ENCODE measurements around the gene WRAP53. TPM values are rescaled to one million over a fixed set of nuclear protein-coding genes. Genes with fewer than 3 reads are reported as not detected.

The WRAP53 gene
- polyA plus RNA-seq, 3 donors = 15.3 to 21.3 (median 17.0) TPM

DNA sequence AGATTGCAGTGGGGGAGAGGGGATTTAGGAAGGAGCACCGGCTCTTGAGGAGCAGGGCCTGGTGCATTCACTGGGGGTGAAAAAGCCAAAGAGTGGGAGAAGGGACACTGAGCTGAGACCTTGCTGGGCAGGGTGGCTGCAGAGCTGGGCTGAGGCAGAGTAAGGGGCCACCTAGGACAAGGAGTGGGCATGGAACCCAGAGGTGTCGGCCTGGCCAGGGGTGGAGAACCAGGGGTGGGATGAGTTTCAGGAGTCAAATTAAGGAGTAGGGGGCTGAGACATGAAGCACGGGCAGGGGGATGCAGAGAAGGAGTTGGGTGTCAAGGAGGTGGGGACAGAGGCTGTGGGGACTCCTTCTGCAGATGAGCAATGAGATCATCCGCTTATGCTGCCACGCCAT, 49.3 kb downstream of the WRAP53 start:
- DNase-seq = no peak

DNA sequence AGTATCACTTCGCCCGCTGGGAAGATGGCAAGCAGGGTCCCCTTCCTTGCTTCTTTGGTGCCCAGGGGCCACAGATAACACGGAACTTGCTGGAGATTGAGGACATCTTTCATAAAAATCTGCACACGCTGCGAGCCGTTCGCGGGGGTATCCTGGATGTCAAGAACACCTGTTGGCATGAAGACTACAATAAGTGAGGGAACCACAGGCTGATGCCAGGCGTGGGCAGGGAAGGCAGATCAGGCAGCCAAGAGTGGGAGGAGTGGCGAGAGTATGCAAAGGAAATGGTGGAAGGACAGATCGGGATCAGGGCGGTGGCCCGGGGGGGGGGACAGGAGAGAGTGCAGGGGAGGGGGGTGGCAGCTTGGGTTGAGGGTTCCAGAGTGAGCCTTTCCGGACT, 51.5 kb downstream of the WRAP53 start:
- no peak for DNase-seq

DNA sequence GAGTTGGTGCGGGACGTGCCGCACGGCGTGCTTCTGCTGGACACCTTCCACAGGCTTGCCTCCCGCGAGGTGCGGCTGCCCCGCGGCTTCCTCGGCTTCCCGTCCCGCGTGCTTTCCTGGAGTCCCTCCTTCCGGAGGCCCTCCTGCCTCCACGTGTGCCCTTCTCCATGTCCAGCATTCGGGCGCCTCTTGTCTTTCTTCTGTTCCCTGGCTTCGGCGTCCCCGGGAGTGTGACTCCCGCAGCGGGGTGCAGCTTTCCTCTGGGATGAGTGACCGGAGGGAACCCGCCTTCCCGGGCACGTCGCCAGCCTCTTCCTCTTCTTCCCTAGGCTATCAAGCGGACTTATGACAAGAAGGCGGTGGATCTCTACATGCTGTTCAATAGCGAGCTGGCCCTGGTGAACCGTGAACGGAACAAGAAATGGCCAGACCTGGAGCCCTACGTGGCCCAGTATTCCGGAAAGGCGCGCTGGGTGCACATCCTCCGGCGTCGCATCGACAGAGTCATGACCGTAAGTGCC, 52.3 kb downstream of the WRAP53 start:
- no peak for DNase-seq

- no peak for DNase-seq
Observed at GRCh38 chr17:7742729-7743128, 54.5 kb downstream of the WRAP53 start.

DNA sequence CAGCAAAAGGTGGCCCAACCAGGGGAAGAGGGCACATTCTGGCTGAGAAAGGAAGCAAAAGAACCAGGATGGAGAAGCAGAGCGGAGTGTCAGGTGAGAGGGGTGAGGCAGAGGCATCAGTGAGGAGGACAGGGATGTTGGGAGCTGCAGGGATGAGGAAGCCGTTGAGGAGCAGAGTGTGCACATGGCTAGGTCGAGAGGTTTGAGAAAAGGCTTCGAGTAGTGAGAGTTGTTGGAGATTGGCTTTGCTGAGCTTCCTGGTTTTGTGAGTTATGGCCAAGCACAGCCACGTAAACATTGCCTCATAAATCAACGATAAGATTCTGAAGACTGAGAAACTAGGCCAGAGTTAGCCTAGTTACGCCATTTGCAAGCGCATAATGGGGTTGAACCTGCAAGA, 56.1 kb downstream of the WRAP53 start:
- DNase-seq = peak; percentile 16

DNA sequence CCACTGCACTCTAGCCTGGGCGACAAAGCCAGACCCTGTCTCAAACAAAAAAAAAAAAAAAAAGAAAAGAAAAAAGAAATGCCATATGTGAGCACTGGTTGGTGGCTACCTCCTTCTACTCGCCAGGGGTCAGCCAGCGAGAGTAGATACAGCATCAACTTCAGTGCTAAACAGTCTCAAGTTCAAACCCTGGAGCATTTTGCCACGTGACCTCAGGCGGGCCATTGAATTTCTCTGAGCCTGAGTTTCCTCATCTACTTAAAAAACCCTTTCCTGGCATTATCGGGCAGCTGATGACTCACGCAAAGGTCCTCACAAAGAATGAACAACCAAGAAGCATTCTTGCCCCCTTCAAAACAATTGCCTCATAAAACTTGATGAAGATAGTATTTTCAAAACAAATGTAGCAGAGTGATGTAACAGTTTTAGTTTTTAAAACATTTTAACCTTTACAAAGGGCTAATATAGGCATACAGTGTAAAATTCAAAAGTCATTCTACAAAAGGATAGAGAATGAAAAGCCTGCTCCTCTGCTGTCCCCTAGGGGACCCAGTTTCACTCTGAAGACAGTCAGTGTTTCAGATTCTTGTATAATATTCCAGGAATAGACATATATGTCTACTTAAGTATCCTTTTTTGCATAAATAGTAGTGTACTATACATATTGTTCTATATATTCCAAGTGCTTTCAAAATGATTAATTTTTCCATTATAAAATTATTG, 57.6 kb downstream of the WRAP53 start:
- DNase-seq = no peak

DNA sequence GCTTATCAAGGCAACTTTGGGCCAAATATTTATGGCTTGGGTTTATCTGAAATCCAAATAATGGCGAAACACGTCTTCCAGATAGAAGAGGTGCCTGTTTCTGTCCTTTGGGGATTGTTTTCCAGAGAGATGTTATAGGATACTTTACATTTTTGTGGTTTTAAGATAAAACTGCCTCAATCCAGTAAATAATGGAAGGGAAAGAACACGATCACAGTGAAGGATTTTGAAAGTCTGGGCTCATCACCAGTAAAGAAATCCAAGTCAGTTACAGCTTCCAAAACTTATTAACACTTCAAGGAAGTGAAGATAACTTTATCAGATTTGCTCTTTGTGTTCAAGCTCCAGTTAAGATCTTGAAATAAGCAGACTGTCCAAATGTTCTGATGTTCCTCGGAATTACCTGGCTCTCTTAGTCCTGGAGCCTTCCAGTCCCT, 59.4 kb downstream of the WRAP53 start:
- no peak for DNase-seq

DNA sequence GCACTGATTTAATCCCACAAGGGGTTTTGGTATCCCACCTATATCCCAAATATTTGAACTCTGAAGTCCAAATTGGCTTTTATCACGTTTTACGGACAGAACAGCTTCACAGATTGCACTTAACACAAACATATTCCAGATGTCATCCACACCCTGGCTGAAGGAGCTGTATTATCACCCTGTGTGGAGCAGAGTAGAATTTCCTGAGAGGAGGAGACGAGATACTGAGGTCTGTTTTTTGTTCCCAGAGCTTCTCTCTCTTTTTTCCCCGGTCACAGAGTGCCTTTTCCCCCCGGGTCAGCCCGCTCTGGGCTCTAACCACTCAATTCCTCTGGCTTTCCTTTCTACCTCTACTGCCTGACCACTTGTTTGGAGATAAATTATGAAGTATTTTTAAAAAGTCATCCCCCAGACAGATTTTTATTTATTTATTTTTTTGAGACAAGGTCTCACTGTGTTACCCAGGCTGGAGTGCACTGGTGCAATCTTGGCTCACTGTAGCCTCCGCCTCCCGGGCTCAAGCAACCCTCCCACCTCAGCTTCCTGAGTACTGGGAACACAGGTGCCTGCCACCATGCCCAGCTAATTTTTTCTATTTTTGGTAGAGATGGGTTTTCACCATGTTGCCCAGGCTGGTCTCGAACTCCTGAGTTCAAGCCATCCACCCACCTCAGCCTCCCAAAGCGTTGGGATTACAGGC, 59.9 kb downstream of the WRAP53 start:
- DNase-seq = no peak

GRCh38 chr17:7750321-7750821, 62.1 kb downstream of the WRAP53 start:
- DNase-seq = no peak

Other genes starting within 250 kb of the WRAP53 start
- gene FGF11, start 249.0 kb upstream of the WRAP53 start, polyA plus RNA-seq (ENCODE audit: insufficient read length in 3 of 3) = 1 to 10 TPM; 5.9 to 6.7 (median 6.0) TPM
- gene CHRNB1, start 243.4 kb upstream of the WRAP53 start, polyA plus RNA-seq (ENCODE audit: insufficient read length in 3 of 3) = 10 to 100 TPM in 2 of 3 donors, 1 to 10 TPM in 1; 9.0 to 12.1 (median 10.7) TPM
- gene ZBTB4, start 208.8 kb upstream of the WRAP53 start, polyA plus RNA-seq (ENCODE audit: insufficient read length in 3 of 3) = 10 to 100 TPM; 40.8 to 49.5 (median 47.1) TPM
- gene SLC35G6, start 207.0 kb upstream of the WRAP53 start, polyA plus RNA-seq (ENCODE audit: insufficient read length in 3 of 3) = under 1 TPM; 0.20 to 0.67 (median 0.52) TPM
- 100 to 1,000 TPM; 142 to 149 (median 143) TPM for gene POLR2A, start 204.1 kb upstream of the WRAP53 start, polyA plus RNA-seq (ENCODE audit: insufficient read length in 3 of 3)
- gene TNFSF12, start 139.4 kb upstream of the WRAP53 start, polyA plus RNA-seq (ENCODE audit: insufficient read length in 3 of 3) = 10 to 100 TPM; 25.7 to 30.1 (median 28.2) TPM
- gene TNFSF13, start 129.7 kb upstream of the WRAP53 start, polyA plus RNA-seq (ENCODE audit: insufficient read length in 3 of 3) = 10 to 100 TPM; 12.8 to 18.2 (median 13.5) TPM
- gene SENP3, start 126.6 kb upstream of the WRAP53 start, polyA plus RNA-seq (ENCODE audit: insufficient read length in 3 of 3) = 10 to 100 TPM; 61.2 to 77.8 (median 73.5) TPM
- gene CD68, start 108.8 kb upstream of the WRAP53 start, polyA plus RNA-seq (ENCODE audit: insufficient read length in 3 of 3) = 10 to 100 TPM; 58.8 to 76.9 (median 62.4) TPM
- gene MPDU1, start 104.6 kb upstream of the WRAP53 start, polyA plus RNA-seq (ENCODE audit: insufficient read length in 3 of 3) = 100 to 1,000 TPM; 106 to 126 (median 123) TPM
- 1 to 10 TPM; 3.7 to 4.9 (median 3.8) TPM for gene SOX15, start 98.4 kb upstream of the WRAP53 start, polyA plus RNA-seq (ENCODE audit: insufficient read length in 3 of 3)
- 10 to 100 TPM; 48.9 to 54.0 (median 52.3) TPM for gene FXR2, start 73.6 kb upstream of the WRAP53 start, polyA plus RNA-seq (ENCODE audit: insufficient read length in 3 of 3)
- gene SAT2, start 60.7 kb upstream of the WRAP53 start, polyA plus RNA-seq (ENCODE audit: insufficient read length in 3 of 3) = 100 to 1,000 TPM; 145 to 161 (median 161) TPM
- gene SHBG, start 58.3 kb upstream of the WRAP53 start, polyA plus RNA-seq (ENCODE audit: insufficient read length in 3 of 3) = 1 to 10 TPM; 4.6 to 7.3 (median 6.4) TPM
- gene ATP1B2, start 37.6 kb upstream of the WRAP53 start, polyA plus RNA-seq (ENCODE audit: insufficient read length in 3 of 3) = 10 to 100 TPM; 18.1 to 24.2 (median 21.5) TPM
- gene TP53, start 987 bp upstream of the WRAP53 start, polyA plus RNA-seq (ENCODE audit: insufficient read length in 3 of 3) = 10 to 100 TPM; 68.2 to 79.1 (median 74.8) TPM
- 10 to 100 TPM; 21.3 to 29.1 (median 23.8) TPM for gene EFNB3, start 16.7 kb downstream of the WRAP53 start, polyA plus RNA-seq (ENCODE audit: insufficient read length in 3 of 3)
- gene DNAH2, start 29.3 kb downstream of the WRAP53 start, polyA plus RNA-seq (ENCODE audit: insufficient read length in 3 of 3) = under 1 TPM; 0.24 to 0.67 (median 0.34) TPM
- 10 to 100 TPM; 26.2 to 32.3 (median 28.8) TPM for gene KDM6B, start 145.7 kb downstream of the WRAP53 start, polyA plus RNA-seq (ENCODE audit: insufficient read length in 3 of 3)
- 10 to 100 TPM; 25.9 to 32.4 (median 26.0) TPM for gene TMEM88, start 166.6 kb downstream of the WRAP53 start, polyA plus RNA-seq (ENCODE audit: insufficient read length in 3 of 3)
- 100 to 1,000 TPM in 2 of 3 donors, 10 to 100 TPM in 1; 94.2 to 137 (median 104) TPM for gene NAA38, start 169.1 kb downstream of the WRAP53 start, polyA plus RNA-seq (ENCODE audit: insufficient read length in 3 of 3)
- 10 to 100 TPM; 23.6 to 36.3 (median 27.2) TPM for gene CYB5D1, start 169.5 kb downstream of the WRAP53 start, polyA plus RNA-seq (ENCODE audit: insufficient read length in 3 of 3)
- gene CHD3, start 200.3 kb downstream of the WRAP53 start, polyA plus RNA-seq (ENCODE audit: insufficient read length in 3 of 3) = 100 to 1,000 TPM; 181 to 204 (median 186) TPM
- gene RNF227, start 227.8 kb downstream of the WRAP53 start, polyA plus RNA-seq (ENCODE audit: insufficient read length in 3 of 3) = 1 to 10 TPM; 3.5 to 4.7 (median 4.5) TPM
- 10 to 100 TPM; 10.6 to 13.0 (median 11.4) TPM for gene KCNAB3, start 241.4 kb downstream of the WRAP53 start, polyA plus RNA-seq (ENCODE audit: insufficient read length in 3 of 3)
- 100 to 1,000 TPM; 131 to 158 (median 133) TPM for gene TRAPPC1, start 243.5 kb downstream of the WRAP53 start, polyA plus RNA-seq (ENCODE audit: insufficient read length in 3 of 3)
- gene CNTROB, start 243.7 kb downstream of the WRAP53 start, polyA plus RNA-seq (ENCODE audit: insufficient read length in 3 of 3) = 10 to 100 TPM; 52.0 to 69.0 (median 65.7) TPM